ENCODE measurements around the gene CTCFL.

The CTCFL gene

DNA sequence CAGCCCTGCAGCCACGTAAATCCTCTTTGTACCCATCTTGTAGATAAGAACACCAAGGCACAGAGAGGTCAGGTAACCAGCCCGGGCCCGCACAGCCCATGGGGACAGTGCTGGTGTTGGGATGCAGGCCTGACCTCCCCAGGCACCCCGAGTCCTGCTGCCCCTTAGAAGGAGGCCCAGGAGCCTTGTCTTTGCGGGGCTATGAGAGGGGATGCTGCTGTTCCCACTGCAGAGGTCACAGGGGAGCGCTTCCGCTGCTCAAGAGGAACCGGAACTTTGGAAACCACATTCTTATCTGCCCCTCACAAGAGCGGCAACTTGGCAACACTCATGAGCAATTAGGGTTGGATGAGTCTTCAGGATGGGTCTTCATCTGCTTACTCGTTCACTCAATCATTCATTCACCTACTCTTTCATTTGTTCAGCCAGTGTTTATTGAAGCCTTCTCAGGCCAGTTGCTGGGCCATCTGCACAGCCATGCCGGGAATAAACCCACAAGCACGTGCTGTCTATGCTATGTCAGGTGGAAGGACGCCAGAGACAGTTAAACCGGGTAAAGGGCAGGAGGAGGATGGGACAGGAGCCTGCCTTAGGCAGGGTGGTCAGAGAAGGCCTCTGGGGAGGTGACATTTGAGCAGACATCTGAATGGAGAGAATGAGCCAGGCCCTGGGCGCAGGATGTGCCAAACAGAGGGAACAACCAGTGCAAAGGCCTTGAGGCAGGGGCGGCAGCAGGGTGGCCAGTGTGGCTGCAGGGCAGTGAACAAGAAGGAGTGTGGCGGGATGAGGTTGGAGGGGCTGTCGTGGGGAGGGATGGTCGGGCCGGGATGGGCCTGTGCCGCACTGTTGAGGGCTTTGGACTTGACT, 72.9 kb downstream of the CTCFL start:
- FAIRE-seq (peak; percentile 94), DNase-seq (ENCODE audit: insufficient read length, low spot score) (no peak)
- TF ChIP-seq POLR2A (IDR thresholded peaks at IDR 0.05; ENCODE audit: low read depth, low read length) (no peak), SPI1 (IDR thresholded peaks at IDR 0.05; ENCODE audit: low read depth, low read length) (peak; percentile 85)

- DNase-seq (ENCODE audit: insufficient read length, low spot score) (no peak), FAIRE-seq (no peak)
- TF ChIP-seq PAX5 (IDR thresholded peaks at IDR 0.05; ENCODE audit: insufficient read depth, low read length, severe bottlenecking) (no peak), POLR2AphosphoS5 (IDR thresholded peaks at IDR 0.05; ENCODE audit: low read depth, low read length) (no peak), POU2F2 (IDR thresholded peaks at IDR 0.05; ENCODE audit: low read depth, low read length) (no peak), SPI1 (IDR thresholded peaks at IDR 0.05; ENCODE audit: low read depth, low read length) (no peak), TAF1 (IDR thresholded peaks at IDR 0.05; ENCODE audit: low read depth, low read length) (no peak), POLR2A (IDR thresholded peaks at IDR 0.05; ENCODE audit: low read depth, low read length) (no peak)
These were observed 73.5 kb downstream of the CTCFL start for GRCh38 chr20:57451431-57451794.

DNA sequence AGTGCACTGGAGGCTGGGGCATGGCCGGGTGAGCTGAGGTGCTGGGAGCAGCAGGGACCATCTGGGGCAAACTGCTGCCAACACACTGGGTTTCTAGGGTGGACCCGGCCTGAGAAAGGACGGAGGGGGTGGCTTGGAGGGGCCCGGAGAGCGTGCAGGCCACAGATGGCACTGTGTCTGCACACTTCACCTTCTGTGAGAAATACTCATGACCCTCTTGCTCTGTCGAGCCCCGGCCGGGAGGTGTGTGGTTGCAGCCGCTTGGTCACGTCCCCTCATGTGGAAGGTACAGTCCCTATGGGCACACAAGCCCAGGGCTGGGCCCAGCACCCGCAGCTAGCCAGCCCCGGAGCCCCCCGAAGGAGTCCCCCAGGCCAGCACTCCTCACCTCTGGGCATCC, 74.0 kb downstream of the CTCFL start:
- no peak for TF ChIP-seq PAX5 (IDR thresholded peaks at IDR 0.05; ENCODE audit: insufficient read depth, low read length, severe bottlenecking)
- no peak for TF ChIP-seq POLR2AphosphoS5 (IDR thresholded peaks at IDR 0.05; ENCODE audit: low read depth, low read length)
- TF ChIP-seq POU2F2 (IDR thresholded peaks at IDR 0.05; ENCODE audit: low read depth, low read length): no peak
- no peak for TF ChIP-seq TAF1 (IDR thresholded peaks at IDR 0.05; ENCODE audit: low read depth, low read length)
- no peak for TF ChIP-seq SPI1 (IDR thresholded peaks at IDR 0.05; ENCODE audit: low read depth, low read length)
- no peak for TF ChIP-seq POLR2A (IDR thresholded peaks at IDR 0.05; ENCODE audit: low read depth, low read length)
- FAIRE-seq (no peak), DNase-seq (ENCODE audit: insufficient read length, low spot score) (no peak)

GRCh38 chr20:57450419-57450818, 74.5 kb downstream of the CTCFL start:
- DNase-seq (ENCODE audit: insufficient read length, low spot score) (peak; percentile 71), FAIRE-seq (peak; percentile 96)
- no peak for TF ChIP-seq POLR2A (IDR thresholded peaks at IDR 0.05; ENCODE audit: low read depth, low read length)
- TF ChIP-seq TAF1 (IDR thresholded peaks at IDR 0.05; ENCODE audit: low read depth, low read length): no peak
- peak; percentile 54; the same call in 1 of the 2 replicates for TF ChIP-seq SPI1 (IDR thresholded peaks at IDR 0.05; ENCODE audit: low read depth, low read length)
- TF ChIP-seq POLR2AphosphoS5 (IDR thresholded peaks at IDR 0.05; ENCODE audit: low read depth, low read length): no peak
- TF ChIP-seq PAX5 (IDR thresholded peaks at IDR 0.05; ENCODE audit: insufficient read depth, low read length, severe bottlenecking): no peak
- peak; percentile 95 for TF ChIP-seq POU2F2 (IDR thresholded peaks at IDR 0.05; ENCODE audit: low read depth, low read length)

DNA sequence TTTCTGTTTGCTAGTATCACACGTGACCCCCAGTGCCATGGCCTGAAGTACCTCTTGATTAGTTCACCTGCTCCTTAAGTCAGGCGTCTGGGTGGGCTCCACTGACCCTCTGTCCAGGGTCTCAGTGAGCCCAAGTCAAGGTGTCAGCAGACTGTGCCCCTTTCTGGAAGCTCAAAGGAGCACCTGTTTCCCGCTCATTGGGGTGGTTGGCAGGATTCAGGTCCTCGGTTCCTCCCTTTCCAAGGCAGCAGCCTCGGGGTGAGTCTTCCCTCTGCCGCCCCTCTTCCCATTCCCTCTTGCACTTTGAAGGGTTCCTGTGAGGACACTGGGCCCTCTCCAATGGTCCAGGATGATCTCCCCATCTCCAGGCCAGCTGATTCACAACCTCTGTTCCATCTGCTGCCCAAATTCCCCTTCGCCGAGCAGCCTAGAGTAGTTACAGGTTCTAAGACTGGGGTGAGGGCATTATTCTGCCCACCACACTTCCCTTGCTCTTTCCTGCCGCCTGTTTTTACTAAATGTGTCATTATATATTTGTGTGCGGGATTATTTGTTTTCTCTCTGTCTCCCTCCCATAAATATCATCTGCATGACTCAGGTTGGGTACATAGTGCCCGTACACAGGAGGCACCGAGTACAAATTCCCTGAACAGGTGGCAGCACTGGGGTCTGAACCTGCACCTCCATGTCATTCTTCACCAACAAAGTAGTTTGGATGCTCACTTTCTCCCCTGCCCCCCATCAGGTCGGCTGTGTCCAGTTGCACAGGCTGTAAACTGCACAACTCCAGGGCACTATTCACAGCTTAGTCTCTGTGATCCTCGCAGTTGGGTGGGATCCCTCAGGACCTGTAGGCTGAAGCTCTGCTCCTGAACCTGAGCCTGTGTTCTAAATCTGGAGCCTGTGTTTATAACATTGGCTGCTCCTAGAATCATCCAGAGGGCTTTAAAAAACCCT, 75.3 kb downstream of the CTCFL start:
- TF ChIP-seq PAX5 (IDR thresholded peaks at IDR 0.05; ENCODE audit: insufficient read depth, low read length, severe bottlenecking) (no peak), POLR2A (IDR thresholded peaks at IDR 0.05; ENCODE audit: low read depth, low read length) (no peak), SPI1 (IDR thresholded peaks at IDR 0.05; ENCODE audit: low read depth, low read length) (no peak), POLR2AphosphoS5 (IDR thresholded peaks at IDR 0.05; ENCODE audit: low read depth, low read length) (no peak), POU2F2 (IDR thresholded peaks at IDR 0.05; ENCODE audit: low read depth, low read length) (no peak), TAF1 (IDR thresholded peaks at IDR 0.05; ENCODE audit: low read depth, low read length) (no peak)
- DNase-seq (ENCODE audit: insufficient read length, low spot score) (no peak), FAIRE-seq (peak; percentile 58)

- DNase-seq (ENCODE audit: insufficient read length, low spot score) (no peak), FAIRE-seq (no peak)
- TF ChIP-seq SPI1 (IDR thresholded peaks at IDR 0.05; ENCODE audit: low read depth, low read length) (no peak), POU2F2 (IDR thresholded peaks at IDR 0.05; ENCODE audit: low read depth, low read length) (no peak), POLR2A (IDR thresholded peaks at IDR 0.05; ENCODE audit: low read depth, low read length) (no peak), TAF1 (IDR thresholded peaks at IDR 0.05; ENCODE audit: low read depth, low read length) (no peak), PAX5 (IDR thresholded peaks at IDR 0.05; ENCODE audit: insufficient read depth, low read length, severe bottlenecking) (no peak), POLR2AphosphoS5 (IDR thresholded peaks at IDR 0.05; ENCODE audit: low read depth, low read length) (no peak)
These were observed 76.1 kb downstream of the CTCFL start for GRCh38 chr20:57448764-57449354.

Data from GM12891 (cell line).